ENCODE results near the gene FN1.

DNA sequence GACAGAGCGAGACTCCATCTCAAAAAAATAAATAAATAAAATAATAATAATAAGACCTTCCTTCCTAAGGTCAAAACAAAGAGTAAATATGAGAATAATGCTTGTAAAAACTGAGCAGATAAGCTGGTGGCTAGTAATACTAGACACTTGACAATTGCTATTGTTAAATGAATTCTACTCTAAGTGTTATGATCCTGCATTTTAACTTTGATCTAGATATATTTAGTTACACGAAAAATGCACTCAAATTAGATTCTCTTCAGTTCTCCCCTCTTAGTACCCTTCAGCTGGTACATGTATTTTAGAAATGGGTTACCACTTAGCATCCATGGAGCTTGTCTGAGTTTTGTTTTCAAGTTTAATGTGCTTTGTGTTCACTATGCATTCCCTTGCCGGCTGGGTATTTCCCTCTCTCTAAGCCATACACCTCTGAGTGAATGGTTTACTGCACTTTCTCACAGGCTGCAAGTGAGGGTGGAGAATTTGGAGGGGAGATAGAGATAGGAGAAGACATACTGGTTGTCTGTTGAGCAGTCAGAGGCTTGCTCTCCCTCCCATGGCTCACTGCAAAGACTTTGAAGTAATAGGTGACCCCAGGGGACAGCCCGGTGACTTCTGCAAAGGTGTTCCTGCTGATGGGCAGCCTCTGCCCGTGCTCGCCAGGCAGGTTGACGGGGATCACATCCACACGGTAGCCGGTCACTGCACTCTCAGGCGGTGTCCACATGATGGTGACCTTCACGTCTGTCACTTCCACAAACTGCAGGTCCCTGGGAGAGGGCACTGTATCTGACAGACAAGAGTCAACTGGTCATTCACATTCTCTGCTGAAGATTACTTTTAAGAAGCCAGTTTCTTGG, 29.9 kb downstream of the FN1 start:
- TF ChIP-seq NRF1 (IDR thresholded peaks at IDR 0.05; ENCODE audit: low read depth, low read length) (no peak), POLR2AphosphoS5 (IDR thresholded peaks at IDR 0.05; ENCODE audit: low read depth, low read length) (no peak), JUN (IDR thresholded peaks at IDR 0.05; ENCODE audit: low read depth, low read length) (no peak), SUZ12 (IDR thresholded peaks at IDR 0.05; ENCODE audit: low read length) (no peak), POLR2A (IDR thresholded peaks at IDR 0.05; ENCODE audit: control extremely low read depth in 1 of 2, low read depth in 2 of 2, low read length in 2 of 2) (no peak), HDAC6 (IDR thresholded peaks at IDR 0.05; ENCODE audit: low read depth, low read length) (no peak), TAF1 (IDR thresholded peaks at IDR 0.05; ENCODE audit: low read depth, low read length) (no peak), EZH2 (IDR thresholded peaks at IDR 0.05; ENCODE audit: low read depth, low read length, severe bottlenecking) (no peak), TBP (IDR thresholded peaks at IDR 0.05; ENCODE audit: low read depth, low read length) (no peak), YY1 (IDR thresholded peaks at IDR 0.05; ENCODE audit: low read depth, low read length) (no peak), SP1 (IDR thresholded peaks at IDR 0.05; ENCODE audit: low read depth, low read length) (no peak), CREB1 (IDR thresholded peaks at IDR 0.05) (no peak)
- TF ChIP-seq, protein P1, sequence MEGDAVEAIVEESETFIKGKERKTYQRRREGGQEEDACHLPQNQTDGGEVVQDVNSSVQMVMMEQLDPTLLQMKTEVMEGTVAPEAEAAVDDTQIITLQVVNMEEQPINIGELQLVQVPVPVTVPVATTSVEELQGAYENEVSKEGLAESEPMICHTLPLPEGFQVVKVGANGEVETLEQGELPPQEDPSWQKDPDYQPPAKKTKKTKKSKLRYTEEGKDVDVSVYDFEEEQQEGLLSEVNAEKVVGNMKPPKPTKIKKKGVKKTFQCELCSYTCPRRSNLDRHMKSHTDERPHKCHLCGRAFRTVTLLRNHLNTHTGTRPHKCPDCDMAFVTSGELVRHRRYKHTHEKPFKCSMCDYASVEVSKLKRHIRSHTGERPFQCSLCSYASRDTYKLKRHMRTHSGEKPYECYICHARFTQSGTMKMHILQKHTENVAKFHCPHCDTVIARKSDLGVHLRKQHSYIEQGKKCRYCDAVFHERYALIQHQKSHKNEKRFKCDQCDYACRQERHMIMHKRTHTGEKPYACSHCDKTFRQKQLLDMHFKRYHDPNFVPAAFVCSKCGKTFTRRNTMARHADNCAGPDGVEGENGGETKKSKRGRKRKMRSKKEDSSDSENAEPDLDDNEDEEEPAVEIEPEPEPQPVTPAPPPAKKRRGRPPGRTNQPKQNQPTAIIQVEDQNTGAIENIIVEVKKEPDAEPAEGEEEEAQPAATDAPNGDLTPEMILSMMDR (IDR thresholded peaks at IDR 0.05; ENCODE audit: control extremely low read depth in 1 of 3, insufficient read depth in 1 of 3, low read depth in 1 of 3, low read length in 3 of 3), result no peak
- TF ChIP-seq, protein P2, sequence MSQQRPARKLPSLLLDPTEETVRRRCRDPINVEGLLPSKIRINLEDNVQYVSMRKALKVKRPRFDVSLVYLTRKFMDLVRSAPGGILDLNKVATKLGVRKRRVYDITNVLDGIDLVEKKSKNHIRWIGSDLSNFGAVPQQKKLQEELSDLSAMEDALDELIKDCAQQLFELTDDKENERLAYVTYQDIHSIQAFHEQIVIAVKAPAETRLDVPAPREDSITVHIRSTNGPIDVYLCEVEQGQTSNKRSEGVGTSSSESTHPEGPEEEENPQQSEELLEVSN (IDR thresholded peaks at IDR 0.05), result no peak
